Activated gamma-delta T cell treated with anti-CD3 and anti-CD28 coated beads, Interleukin-2, amount 50 U/mL, for 16 hours (primary cell): ENCODE measurements around the gene CYP11A1.

ENCODE experiments used
- DNase-seq: peaks from one replicate; pipeline ENCODE4 v3.0.0-alpha.2; 2020; ENCODE audit warnings: low read depth

Gene CYP11A1

GRCh38 chr15:74300057-74300795 lies 67.2 kb downstream of the CYP11A1 start:
- no peak for DNase-seq

GRCh38 chr15:74297887-74298286 lies 69.6 kb downstream of the CYP11A1 start:
- DNase-seq, result no peak

DNA sequence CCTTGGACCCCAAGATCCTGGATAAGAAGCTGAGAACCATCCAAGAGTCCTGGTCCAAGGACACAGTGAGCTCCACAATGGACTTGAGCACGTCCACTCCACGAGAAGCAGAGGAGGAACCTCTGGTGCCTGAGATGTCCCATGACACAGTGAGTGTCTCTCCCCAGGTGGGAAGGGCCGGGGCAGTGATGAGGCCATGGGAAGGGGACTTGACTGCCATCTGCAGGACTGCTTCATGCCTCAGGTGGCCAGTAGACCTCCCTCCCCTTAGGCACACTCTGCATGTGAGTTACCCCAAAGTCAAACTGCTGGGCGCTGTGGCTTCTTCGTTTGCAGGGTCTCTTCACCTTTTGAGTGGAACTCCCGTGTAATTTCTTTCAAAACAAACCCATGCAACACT lies 71.6 kb downstream of the CYP11A1 start:
- DNase-seq, result no peak

DNA sequence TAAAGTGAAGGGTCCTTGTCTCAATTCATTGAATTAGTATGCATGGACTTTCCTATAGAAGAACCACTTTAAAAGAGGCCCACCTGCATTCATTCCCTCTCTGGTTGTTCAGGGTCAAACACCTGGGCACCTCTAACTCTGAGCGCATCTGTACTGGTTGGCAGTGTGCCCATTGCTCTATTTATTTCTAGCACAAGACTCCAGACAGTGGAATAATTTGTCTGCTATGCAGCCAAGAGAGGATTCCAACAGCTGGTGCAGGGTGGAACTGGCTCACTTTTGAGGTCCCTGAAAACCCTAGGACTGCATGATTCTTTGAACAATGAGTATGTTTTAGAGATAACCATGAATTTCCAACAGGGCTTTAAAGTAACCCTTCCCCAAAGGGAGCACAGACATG lies 73.4 kb downstream of the CYP11A1 start:
- DNase-seq, result no peak

GRCh38 chr15:74293021-74293810 lies 74.2 kb downstream of the CYP11A1 start:
- DNase-seq, result no peak

DNA sequence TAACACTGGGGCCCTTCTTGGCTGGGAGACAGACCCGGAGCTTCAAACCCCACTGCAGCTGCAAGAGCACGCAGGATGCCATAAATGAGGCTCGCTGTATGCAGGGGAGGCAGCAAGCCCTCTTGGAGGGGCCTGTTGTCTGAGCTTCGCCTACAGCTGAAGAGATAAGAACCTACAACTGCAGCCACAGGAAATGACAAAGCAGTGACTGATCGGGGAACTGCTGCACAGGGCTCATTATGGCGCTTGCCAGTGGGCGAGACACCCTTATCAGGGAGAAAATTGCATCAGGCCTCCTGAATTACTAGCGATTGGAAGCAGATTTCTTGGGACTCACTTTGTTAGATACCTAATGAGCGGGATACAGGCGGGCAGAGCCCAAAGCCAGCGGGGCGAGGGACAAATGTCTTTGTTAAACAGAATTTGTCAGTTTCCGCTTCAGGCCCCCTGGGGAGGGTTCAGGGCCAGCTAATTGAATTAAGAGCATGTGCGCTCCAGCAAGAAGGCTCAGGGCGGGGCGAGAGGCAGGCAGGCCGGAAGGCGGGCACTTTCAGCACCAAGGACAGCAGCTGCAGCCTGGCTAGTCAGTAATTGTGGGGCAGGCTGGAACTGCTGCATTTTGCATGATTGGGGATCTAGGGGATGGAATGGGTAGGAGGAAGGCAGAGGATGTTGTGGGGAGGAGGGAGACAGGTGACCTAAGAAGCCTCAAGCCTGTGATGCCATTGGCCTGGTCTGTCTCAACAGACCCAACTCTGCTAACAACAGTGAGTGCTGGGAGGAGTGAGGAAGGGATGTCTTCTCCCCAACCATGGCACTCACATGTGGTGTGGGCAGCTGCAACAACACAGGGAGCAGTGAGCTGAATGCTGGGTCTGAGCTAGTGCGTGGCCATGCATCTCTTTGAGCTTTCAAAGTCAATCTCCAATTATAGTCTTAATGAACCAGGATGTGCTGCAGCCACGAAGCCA lies 76.1 kb downstream of the CYP11A1 start:
- peak; percentile 48 for DNase-seq

GRCh38 chr15:74290645-74291044 lies 76.8 kb downstream of the CYP11A1 start:
- no peak for DNase-seq

GRCh38 chr15:74289671-74290070 lies 77.8 kb downstream of the CYP11A1 start:
- no peak for DNase-seq
